NCI-H1436 (cell line): Measurements from ENCODE around the gene GRM7.

Experiments
- DNase-seq: peaks from one replicate; lab custom pipeline; 2025; lab: John Stamatoyannopoulos, UW

GRM7 gene

DNA sequence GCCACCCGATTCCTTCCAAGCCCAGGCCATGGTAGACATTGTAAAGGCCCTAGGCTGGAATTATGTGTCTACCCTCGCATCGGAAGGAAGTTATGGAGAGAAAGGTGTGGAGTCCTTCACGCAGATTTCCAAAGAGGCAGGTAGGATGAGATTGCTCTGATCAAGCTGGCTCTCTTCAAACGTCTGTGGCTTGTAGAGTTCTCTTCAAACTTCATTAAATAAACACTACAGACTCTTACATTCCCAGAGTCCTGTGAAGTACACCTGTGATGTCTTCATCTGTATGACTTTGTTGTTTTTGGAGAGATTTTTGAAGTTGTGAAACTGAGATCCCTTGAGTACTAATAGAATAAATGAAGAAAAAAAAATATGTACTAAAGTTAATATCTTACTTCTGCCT is 285.6 kb downstream of the GRM7 start:
- DNase-seq = no peak

DNA sequence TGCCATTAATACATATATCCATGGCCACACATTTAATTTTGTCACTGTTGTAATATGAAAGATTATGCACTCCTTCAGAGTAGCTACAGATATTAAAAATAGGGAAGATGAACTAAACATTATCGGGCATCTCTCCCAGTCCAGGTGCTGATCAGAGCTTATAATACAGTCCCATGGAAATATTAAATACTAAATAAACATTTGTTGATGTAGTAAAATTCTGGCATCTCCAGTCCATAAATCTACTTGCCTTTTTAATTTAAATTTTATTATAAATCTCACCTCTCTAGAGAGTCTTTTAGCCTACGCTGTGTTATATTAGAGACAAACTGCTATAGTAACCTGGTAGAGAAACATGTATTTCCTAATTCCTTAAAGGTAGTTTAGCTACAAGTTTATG is 297.6 kb downstream of the GRM7 start:
- no peak for DNase-seq

DNA sequence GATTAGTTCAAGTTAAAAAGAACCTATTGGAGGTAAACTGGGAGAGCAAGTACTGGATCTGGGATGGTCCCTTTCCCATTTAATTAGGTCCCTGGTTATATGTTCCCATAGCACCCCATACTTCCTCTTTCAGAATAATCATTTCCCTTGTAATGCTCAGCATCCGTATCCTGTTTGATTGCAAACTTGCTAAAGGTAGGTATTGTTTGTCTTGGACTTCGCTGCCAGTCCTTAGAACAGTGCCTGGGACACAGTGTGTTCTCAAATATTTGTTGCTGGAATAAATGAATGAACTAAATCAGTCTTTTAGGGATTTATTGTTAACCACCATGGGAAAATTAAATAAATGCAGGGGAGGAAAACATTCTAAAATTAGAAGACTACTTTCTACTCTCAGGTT is 299.8 kb downstream of the GRM7 start:
- no peak for DNase-seq

DNA sequence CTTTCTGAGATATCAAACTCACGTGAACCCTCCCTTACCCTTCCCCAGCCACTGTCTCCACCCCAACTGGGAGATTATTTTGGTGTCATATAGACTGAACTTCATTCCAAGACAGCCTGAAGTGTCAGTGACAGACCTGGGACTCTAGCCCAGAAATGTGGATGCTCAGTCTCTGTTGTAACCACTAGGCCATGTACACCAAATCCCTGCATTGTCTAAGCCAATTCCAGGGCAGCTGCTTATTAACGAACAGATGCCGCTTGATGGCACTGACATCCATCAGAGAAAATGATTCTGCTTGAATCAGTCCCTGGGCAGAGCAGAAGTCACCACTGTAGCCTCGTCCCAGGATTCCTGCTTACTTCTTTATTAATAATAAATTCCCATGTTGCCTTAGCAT is 305.5 kb downstream of the GRM7 start:
- DNase-seq = no peak

DNA sequence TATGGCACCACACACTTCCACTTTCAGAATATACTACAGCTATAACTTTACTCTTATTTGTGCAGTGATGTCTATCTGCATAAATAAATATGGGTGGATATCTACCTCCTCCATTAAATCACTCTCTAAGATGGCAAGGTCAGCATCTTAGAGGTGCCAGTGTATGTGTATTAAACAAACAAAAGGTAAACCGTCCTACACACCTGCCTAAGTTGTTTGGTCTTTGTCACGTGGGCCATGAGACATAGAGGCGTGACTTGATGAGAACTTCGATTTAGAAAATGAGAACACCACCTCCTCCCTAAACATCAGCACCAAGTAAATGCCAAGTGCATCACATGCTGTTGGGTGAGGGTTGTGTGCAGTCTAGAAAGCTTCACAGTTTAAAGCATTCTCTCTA is 310.6 kb downstream of the GRM7 start:
- DNase-seq = no peak

DNA sequence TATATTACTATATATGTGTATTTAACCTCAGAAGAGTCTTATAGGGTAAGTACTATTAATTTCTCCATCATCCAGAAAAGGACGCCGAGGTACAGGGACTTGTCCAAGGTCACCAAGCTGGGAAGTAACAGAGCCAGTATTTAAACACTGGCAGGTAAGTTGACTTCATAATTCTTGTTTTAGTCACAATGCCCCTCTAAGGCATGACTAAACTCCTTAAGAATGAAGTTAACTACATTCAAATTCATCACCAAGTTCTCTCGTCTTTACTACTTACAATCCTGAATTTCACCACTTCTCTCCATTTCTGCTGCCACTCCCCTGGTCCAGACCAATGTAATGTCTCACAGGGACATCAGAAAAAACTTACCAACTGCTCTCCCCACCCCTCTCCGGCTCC is 312.1 kb downstream of the GRM7 start:
- no peak for DNase-seq

DNA sequence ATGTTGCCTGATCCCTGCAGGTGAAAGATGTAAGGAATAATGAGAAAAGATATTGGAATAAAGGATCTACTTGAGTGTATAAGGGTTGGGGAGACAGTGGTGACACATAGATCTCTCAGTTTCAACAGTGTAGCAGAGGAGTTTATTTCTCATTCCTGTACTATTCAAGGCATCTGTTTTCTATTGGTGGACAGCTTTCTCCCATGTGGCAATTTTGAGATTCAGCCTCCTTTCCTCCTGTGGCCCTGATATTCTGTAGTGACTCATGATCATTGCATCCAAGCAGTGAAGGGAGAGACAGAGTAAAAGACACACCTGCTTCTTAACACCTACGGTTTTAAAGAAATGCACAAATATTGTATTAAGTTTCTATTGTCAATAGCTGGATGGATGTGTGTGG is 327.6 kb downstream of the GRM7 start:
- DNase-seq = no peak

DNA sequence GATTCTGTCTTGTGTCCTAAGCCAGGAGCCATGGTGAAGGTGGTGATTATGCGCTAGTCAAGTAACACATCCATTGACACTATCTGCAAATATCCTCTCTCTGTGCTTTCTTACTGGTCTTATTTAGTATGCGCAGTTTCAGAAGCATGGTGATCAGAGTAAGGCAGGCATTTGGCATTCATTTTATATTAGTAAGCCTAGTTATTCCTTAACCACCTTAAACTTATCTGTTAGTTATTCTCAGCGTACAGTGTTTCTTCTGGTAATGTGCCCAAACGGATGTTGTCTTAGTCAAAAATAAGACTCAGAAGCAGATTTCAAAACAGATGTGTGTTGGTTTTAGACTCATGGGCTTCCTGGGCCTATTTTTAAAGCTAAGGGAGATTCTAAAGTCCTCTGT is 329.2 kb downstream of the GRM7 start:
- no peak for DNase-seq

DNA sequence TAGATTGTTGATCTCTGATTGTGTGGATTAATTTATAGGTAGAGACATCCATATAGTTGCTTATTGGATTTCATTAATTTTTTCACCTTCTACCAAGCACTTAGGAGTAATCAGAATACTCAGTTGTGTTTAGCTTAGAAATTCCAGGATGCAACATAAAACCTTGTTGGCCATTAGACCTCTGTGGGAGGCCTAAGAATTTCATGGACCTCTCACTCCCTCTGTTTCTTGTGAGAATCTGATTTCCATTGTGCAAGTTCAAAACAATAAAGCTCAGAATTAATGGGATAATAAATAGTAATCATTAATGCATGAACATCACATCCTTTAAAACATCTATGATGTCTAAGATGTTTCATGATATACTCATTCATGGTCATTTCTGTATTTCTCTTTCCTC is 332.4 kb downstream of the GRM7 start:
- no peak for DNase-seq

DNA sequence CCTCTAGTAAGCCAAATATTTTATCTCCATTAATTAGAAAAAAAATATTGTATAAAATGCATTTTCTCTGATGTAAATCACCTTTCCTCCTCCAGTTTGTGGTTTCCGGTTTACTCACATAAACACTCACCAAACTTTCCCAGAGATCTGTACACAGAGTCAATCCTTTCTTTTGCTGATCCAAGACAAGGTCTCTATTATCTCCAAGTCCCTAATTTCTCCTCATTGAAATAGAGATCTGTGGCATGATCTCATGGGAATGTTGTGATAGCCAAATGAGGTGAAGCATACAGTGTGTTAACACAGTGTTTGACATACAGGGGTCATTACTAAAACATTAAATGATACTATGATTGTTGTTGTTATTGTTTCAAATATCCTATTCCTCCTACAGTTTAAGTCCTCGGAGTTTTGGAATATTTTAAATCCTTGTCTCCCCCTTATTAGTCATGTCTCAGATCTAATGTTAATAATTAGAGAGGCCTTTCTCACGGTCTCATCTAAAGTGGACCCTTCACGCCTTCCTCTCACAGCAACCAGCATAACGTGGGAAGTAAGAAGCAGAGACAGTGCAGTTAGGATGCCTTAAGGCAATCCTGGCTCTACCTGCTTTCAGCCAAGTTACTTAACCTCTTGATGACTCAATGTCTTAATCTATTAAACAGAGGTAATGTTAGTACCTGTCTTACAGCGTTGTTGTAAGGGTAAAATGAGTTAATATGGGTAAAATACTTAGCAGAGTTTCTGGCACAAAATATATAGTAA is 333.3 kb downstream of the GRM7 start:
- no peak for DNase-seq

DNA sequence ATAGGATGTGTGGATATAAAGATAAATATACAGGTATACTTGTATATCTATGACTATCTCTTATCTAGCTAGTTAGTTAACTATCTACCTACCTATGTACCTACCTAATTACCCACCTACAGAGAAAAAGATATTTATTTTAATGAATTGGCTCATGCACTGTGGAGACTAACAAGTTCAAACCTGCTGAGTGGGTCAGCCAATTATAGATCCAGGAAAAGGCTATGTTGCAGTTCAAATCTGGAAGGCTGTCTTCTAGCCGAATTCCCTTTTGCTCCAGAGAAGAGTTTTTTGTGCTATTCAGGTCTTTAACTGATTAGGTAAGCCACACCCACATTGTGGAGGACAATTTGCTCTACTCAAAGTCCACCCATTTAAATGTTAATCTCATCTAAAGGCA is 335.0 kb downstream of the GRM7 start:
- DNase-seq = no peak

DNA sequence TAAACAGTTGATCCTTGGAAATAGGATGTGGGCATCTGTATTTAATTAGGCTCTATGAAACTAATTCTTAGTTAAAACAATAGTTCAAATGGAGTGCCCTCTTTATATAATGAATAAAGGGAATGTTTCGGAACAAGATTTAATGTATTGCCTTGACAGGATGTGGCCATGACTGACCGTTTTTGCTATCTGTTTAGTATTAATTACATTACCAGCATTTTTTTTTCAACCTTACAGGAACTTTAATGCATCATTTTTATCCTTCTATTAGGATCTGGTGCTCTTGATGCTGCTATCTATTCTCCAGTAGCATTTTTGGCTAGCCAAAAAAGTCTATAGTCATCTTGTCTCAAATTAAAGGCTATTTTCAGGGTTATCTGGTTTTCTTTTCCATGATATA is 340.9 kb downstream of the GRM7 start:
- DNase-seq = no peak

DNA sequence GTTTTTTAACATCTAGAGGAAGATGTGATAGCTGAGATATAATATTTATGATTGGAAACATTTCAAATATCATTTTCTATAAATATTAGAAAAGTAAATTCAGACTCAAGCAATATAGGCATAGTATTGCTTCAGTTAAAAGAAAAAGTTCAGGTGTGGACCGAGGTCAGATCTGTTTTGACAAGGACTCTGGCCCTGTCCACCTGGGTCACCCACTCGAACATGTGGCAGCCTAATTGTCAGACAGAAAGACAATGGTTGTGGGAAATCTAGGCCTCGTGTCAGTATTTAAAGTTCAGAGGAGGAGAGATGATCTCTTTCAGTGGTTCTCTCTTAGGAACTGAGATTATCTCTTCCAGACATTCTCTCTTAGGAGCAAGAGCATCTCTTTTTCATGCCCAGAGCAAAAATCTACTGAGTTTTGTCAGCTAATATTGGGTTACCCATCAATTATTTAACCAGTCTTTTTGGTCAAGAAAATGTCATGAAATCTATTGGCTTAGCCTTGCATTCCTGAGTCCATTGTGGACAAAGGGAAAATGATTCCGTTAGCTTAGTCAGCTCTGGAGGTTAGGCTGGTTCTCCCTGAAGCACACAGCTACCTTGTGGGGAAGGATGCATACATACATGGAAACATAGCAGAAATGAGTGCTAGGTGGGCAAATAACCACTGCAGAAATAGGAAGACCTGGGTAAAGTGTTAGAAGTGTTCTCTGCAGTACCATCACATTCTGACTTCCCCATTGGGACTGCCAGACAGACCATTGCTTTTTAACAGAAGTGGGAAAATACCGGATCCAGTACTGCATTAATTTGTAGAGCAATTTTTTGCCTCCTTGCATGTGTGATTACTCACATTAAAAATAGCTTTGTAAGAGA is 343.3 kb downstream of the GRM7 start:
- DNase-seq = no peak

DNA sequence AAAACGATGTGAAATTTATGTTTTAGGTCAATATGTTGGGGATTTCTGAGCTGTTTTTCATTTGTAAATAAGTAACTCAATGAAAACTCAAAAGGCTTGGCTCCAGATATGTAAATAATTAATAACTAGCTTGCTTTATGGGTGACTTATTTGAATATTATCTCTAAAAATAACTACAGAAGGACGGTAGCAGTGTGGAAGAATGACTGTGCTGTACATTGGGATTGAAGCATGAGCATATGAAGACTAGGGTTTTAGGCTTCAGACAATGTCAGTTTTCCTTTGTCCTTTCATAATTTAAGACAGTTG is 343.9 kb downstream of the GRM7 start:
- no peak for DNase-seq

DNA sequence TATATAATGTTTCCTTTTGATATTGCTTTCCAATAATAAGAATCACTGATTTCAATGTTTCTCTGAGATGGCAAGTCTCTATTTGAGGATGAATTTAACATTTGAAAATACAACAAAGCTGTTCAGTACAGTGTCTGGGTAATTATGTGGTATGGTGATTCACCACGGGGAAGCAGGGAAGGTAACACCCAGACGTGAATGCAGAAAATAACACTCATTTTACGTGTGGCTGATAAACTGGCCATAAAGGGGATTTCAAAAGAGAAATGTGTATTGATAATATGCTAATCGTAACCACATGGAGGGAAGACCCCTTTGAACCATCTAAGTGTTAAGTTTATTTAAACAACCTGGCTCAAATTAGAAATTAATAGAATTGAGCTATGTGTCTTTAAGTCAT is 344.6 kb downstream of the GRM7 start:
- no peak for DNase-seq

DNA sequence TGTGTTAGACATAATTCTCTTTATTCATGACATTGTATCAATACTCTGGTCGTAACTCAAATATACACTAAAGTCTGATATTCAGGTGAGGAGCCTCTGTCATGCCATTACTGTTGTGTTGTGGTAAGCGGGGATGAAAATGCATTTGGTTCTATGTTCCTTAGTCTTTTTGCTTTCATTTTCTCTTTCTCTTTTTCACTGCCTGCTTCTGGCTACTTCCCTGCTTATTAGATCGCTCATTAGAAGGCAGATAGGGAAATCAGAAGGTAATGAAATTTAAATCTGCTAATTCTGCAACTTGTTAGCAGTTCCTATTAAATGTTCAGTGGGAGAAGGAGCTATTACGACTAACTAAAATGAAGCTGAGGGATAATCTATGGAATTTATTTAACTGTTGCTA is 345.0 kb downstream of the GRM7 start:
- DNase-seq = no peak

DNA sequence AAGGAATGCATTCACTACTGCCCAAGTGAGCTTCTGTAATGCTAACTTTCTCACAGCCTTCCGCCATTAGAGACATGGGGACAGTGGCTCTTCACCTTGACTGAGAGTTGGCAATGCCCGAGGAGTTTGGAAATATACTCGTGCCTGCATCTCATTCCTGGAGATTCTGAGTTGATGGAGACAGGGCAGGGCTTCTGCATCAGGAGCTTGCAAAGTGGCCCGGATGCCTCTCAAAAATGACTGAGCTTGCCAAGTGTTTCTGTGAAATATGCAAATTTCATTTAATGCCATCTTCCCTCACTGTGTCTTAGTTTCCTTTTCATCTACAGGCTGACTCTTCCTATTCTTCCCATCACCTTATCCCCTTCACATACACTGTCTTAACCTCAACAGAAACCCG is 346.2 kb downstream of the GRM7 start:
- no peak for DNase-seq

DNA sequence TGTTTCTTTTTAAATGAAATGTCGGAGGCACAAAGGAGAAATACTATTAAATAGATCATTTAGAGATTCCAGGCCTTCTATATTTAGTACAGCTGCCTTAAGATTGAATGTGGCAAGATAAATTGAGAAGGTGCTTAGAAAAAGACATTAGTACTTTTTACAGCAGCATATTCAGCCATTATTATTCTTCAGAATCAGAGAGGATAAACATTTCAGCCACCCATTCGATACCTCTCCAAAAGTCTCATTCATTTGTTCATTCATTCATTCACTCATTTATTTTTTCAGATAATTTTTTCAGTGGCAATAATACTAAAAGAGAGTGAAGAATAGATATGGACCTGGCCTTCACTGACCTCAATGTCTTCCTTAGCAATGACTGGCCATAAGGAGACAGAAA is 347.0 kb downstream of the GRM7 start:
- DNase-seq = no peak

DNA sequence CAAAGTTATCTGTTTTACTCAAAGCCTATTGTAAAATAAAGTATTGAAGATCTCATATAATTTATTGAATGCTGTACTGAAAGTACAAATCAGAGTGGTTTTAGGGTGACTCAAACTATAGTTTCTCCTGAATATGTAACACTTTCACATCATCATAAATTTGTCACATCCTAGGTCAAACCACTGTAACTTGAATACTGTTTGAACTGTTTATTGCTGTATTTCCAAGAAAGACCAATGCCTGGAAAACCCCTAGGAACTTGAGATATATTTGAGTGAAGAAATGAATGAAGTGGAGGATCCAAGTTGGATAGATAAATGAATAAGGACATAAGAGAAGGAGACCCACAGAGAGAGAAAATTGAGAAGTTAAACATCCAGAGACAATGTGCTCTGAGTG is 348.2 kb downstream of the GRM7 start:
- no peak for DNase-seq

DNA sequence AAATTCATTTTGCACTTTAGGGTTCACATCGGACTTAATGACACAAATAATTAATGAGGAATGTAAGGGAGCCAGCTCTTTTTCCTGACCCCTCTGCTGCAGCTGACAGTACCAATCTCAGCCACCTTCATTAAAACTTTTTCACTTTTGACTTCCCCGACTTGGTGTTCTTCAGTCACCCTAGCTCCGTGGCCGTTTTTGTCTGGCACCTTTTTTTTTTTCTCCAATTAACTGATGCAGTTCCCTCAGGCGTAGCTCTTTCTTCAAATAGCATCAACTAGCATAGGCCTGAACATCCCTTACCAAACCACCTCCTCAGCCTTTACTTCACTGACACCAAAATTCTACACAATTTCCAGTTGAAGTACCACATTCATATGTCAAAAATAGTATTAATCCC is 350.8 kb downstream of the GRM7 start:
- no peak for DNase-seq

DNA sequence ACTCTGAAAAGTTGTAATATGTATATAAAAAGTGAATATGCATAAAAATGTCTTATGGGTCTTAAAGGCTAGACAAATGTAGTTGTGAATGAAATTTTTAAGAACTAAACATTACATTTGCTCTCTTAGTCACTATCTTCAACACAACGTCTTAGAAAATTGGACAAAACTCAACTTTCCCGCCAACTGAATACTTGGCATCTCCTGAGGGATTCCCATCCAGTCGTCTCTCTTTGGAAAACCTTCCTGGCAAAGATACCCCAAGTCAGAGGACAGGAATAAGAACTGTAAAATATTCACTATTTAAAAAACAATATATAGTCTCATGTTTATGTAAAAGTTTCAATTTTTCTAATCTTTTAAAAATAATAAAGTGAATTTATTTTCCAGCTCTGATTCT is 354.8 kb downstream of the GRM7 start:
- DNase-seq = no peak

DNA sequence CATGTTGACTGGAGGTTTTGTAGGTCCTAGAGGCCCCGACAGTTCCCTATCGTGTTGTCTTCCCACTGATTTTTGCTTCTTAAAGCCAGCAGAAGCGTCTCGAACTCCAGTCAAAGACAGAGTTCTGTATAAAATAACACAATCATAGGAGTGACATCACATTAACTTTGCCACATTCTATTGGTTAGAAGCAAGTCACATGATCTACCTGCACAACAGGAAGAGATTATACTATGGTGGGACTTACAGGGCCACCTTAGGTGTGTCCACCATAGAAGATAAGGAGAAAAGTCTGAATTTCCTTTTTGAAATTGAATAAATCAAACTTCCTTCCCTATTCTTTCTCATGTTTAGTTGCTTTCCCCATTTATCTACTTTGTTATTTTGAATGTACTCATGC is 365.5 kb downstream of the GRM7 start:
- DNase-seq = no peak

DNA sequence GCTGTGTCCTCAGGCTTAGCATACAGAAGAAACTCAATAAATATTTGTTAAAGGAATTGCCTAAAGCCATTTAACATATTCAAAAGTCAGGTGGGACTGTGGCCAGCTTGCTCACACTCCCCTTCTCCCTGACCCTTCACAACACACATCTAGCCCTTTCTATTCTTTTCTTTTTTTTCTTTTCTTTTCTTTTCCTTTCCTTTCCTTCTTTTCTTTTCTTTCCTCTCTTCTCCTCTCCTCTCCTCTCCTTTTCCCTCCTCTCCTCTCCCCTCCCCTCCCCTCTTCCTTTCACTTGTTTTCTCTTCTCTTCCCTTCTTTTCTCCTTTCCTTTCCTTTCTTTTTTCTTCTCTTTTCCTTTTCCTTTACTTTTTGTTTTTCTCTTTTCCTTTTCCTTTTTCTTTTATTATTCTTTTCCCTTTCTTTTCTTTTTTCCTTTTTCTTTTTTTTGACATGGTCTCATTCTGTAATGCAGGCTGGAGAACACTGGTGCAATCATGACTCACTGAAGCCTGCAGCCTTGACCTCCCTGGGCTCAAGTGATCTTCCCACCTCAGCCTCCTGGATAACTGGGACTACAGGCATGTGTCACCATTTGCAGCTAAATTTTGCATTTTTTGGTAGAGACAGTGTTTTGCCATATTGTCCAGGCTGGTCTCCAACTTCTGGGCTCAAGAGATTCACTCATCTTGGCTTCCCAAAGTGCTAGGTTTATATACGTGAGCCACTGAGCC is 377.8 kb downstream of the GRM7 start:
- DNase-seq = no peak
